K562 (cell line): ENCODE measurements around the gene GCHFR. TPM values are rescaled to one million over a fixed set of nuclear protein-coding genes. Genes with fewer than 3 reads are reported as not detected.

Source experiments
- ATAC-seq: fragments of 200-7000 bp; cut with Tn5 transposase; 3 replicates; pipeline ENCODE4 v1.9.1; 2020; ENCODE audit warnings: moderate library complexity
- BruUV-seq: library from RNA; stranded (reverse); fragments of 400-500 nt; replicated peaks from 2 replicates; lab custom pipeline; 2021; lab: Mats Ljungman, UMichigan
- CTCF ChIA-PET: fragments of 300-600 bp; formaldehyde crosslinking; extraction: SDS; loops from one replicate; lab custom pipeline; 2021; ENCODE audit warnings: low intra/inter-chr PET ratio; lab: Yijun Ruan, JAX
- POLR2A ChIA-PET: fragments of 300-600, 350-650 bp; sonication (Branson Sonifier 250); formaldehyde crosslinking; extraction: SDS; loops from one replicate; lab custom pipeline; 2021; ENCODE audit warnings: antibody characterized with exemption, inconsistent platforms; lab: Yijun Ruan, JAX
- DNase-seq, 4 experiments: peaks; one replicate each; pipeline versions ENCODE4 v3.0.0 to v3.0.0-alpha.2; 2011 to 2018; ENCODE audit warnings: low spot score in 3 of 4, mixed read lengths in 3 of 4; ENCODE audit errors: extremely low read depth in 1 of 4
- FAIRE-seq: peaks from 2 replicates; lab custom pipeline; 2011; peaks lifted over from hg19 to GRCh38; lab: Jason Lieb, UNC
- H2AFZ ChIP-seq: 2 replicates; pipeline ENCODE4 v1.6.0; 2011; ENCODE audit warnings: low read depth, low read length, control low read depth, inconsistent platforms
- H3K27ac ChIP-seq: fragments of 200-600 bp; 3 replicates; pipeline ENCODE4 v1.8.0; 2011; ENCODE audit warnings: low read depth, mild to moderate bottlenecking, control low read depth, inconsistent platforms, low read length, moderate library complexity, mixed read lengths; ENCODE audit errors: extremely low read depth
- H3K27me3 ChIP-seq, 2 experiments: fragments of 300-600 bp in 1 of 2; 2 replicates in 1 of 2; 3 replicates in 1 of 2; pipeline versions ENCODE4 v1.6.0 to v1.8.0; 2011; ENCODE audit warnings: inconsistent platforms in 2 of 2, low read length in 2 of 2, mild to moderate bottlenecking in 1 of 2, mixed read lengths in 1 of 2, moderate library complexity in 1 of 2; ENCODE audit not compliant: control insufficient read depth in 2 of 2, insufficient read depth in 2 of 2
- H3K36me3 ChIP-seq: fragments of 300-600 bp; 3 replicates; pipeline ENCODE4 v1.8.0; 2011; ENCODE audit warnings: mild to moderate bottlenecking, low read length, inconsistent platforms; ENCODE audit not compliant: control insufficient read depth, insufficient read depth
- H3K4me1 ChIP-seq, 2 experiments: fragments of 200-600 bp in 1 of 2; replicated peaks in 1 of 2; 2 replicates in 1 of 2; 3 replicates in 1 of 2; pipeline versions ENCODE4 v1.5.1 to v1.8.0; 2011; ENCODE audit warnings: inconsistent platforms in 2 of 2, low read length in 2 of 2, mild to moderate bottlenecking in 1 of 2, mixed read lengths in 1 of 2, moderate library complexity in 1 of 2; ENCODE audit not compliant: control insufficient read depth in 2 of 2, insufficient read depth in 2 of 2
- H3K4me2 ChIP-seq: 2 replicates; pipeline ENCODE4 v1.6.1; 2011; ENCODE audit warnings: low read length, control low read depth, inconsistent platforms, mixed read lengths; ENCODE audit not compliant: insufficient read depth
- H3K4me3 ChIP-seq: fragments of 200-600 bp; sonication (generic), shearing (Covaris generic); 2 replicates; pipeline ENCODE4 v1.5.1; 2016; ENCODE audit warnings: control low read depth, inconsistent platforms
- H3K79me2 ChIP-seq: fragments of 200-600 bp; 3 replicates; pipeline ENCODE4 v1.8.0; 2011; ENCODE audit warnings: low read length, inconsistent platforms; ENCODE audit not compliant: control insufficient read depth, insufficient read depth
- H3K9ac ChIP-seq, 2 experiments: 2 replicates each; pipeline versions ENCODE4 v1.6.0 to v1.6.1; 2011; ENCODE audit warnings: low read depth in 2 of 2, low read length in 2 of 2, control low read depth in 1 of 2, inconsistent platforms in 1 of 2, mild to moderate bottlenecking in 1 of 2, mixed read lengths in 1 of 2; ENCODE audit not compliant: insufficient read depth in 1 of 2
- H3K9me1 ChIP-seq: one replicate; pipeline ENCODE4 v1.6.0; 2011; ENCODE audit warnings: inconsistent platforms, mild to moderate bottlenecking, low read length, moderate library complexity; ENCODE audit not compliant: control insufficient read depth, insufficient read depth
- H3K9me3 ChIP-seq: replicated peaks from 2 replicates; pipeline ENCODE4 v1.5.1; 2011; ENCODE audit warnings: low read depth, low read length, inconsistent platforms; ENCODE audit not compliant: control insufficient read depth, insufficient read depth
- H4K20me1 ChIP-seq: replicated peaks from 2 replicates; pipeline ENCODE4 v1.6.1; 2011; ENCODE audit warnings: low read length, inconsistent platforms, mixed read lengths; ENCODE audit not compliant: control insufficient read depth, insufficient read depth
- ARHGAP35 ChIP-seq: fragments of 450-650 bp; IDR thresholded peaks from 2 replicates; pipeline ENCODE4 v1.6.1; 2018; ENCODE audit not compliant: partially characterized antibody
- BMI1 ChIP-seq: fragments of 150-350 bp; IDR thresholded peaks from 2 replicates; pipeline ENCODE4 v1.6.1; 2014; ENCODE audit warnings: low read length
- CREM ChIP-seq: IDR thresholded peaks from 2 replicates; pipeline ENCODE4 v1.6.1; 2014; ENCODE audit warnings: antibody characterized with exemption, low read depth
- ELF4 ChIP-seq: fragments of 450-650 bp; formaldehyde crosslinking; IDR thresholded peaks from 2 replicates; pipeline ENCODE4 v1.4.0; 2022; ENCODE audit warnings: missing genetic modification characterization
- MNT ChIP-seq, 2 experiments: fragments of 450-650 bp; conservative IDR thresholded peaks; 2 replicates each; pipeline ENCODE4 v1.6.1; 2017; ENCODE audit warnings: mild to moderate bottlenecking in 2 of 2, moderate library complexity in 2 of 2
- MTA2 ChIP-seq: fragments of 450-650 bp; IDR thresholded peaks from 2 replicates; pipeline ENCODE4 v1.6.1; 2016; ENCODE audit warnings: low read depth
- PCBP1 ChIP-seq: fragments of 200-400 bp; formaldehyde crosslinking; IDR thresholded peaks from 2 replicates; pipeline ENCODE4 v1.6.1; 2018; ENCODE audit warnings: mild to moderate bottlenecking, low read depth, low read length; ENCODE audit not compliant: poor library complexity, severe bottlenecking
- PTBP1 ChIP-seq: fragments of 200-400 bp; formaldehyde crosslinking; IDR thresholded peaks from 2 replicates; pipeline ENCODE4 v1.6.1; 2017; ENCODE audit warnings: low read depth, low read length
- RNF219 ChIP-seq: fragments of 250-450 bp; sonication (Bioruptor Pico); IDR thresholded peaks from 2 replicates; pipeline ENCODE4 v1.5.0; 2022; ENCODE audit warnings: mild to moderate bottlenecking
- SMARCB1 ChIP-seq: IDR thresholded peaks from 2 replicates; pipeline ENCODE4 v1.6.1; 2011; ENCODE audit warnings: improper control_type of control experiment, low read depth; ENCODE audit not compliant: insufficient read length
- SMC3 ChIP-seq: conservative IDR thresholded peaks from 2 replicates; pipeline ENCODE4 v1.6.1; 2011; ENCODE audit warnings: low read depth, low read length, improper control_type of control experiment; ENCODE audit not compliant: insufficient read depth
- SP1 ChIP-seq: sonication (generic); formaldehyde crosslinking; IDR thresholded peaks from 2 replicates; pipeline ENCODE4 v1.8.1; 2022; ENCODE audit warnings: mild to moderate bottlenecking, missing genetic modification reagents
- TAF7 ChIP-seq: fragments of 450-650 bp; IDR thresholded peaks from 2 replicates; pipeline ENCODE4 v1.6.1; 2016; ENCODE audit warnings: missing genetic modification characterization, missing compliant biosample characterization
- TCF15 ChIP-seq: fragments of 250-450 bp; sonication (Bioruptor Pico); IDR thresholded peaks from 2 replicates; pipeline ENCODE4 v1.8.0; 2022; ENCODE audit warnings: moderate library complexity, mild to moderate bottlenecking, inconsistent platforms
- WHSC1 ChIP-seq: IDR thresholded peaks from one replicate; pipeline ENCODE4 v1.6.1; 2012; ENCODE audit warnings: low read length, control low read depth, inconsistent platforms
- XRCC3 ChIP-seq: fragments of 450-650 bp; IDR thresholded peaks from 2 replicates; pipeline ENCODE4 v1.6.1; 2017; ENCODE audit warnings: mild to moderate bottlenecking, moderate library complexity
- ZBTB26 ChIP-seq: fragments of 450-650 bp; formaldehyde crosslinking; IDR thresholded peaks from 2 replicates; pipeline ENCODE4 v1.4.0; 2022; ENCODE audit warnings: missing genetic modification characterization
- ZNF165 ChIP-seq: fragments of 250-450 bp; sonication (Bioruptor Pico); IDR thresholded peaks from 2 replicates; pipeline ENCODE4 v1.4.0; 2020; ENCODE audit warnings: borderline replicate concordance
- ZNF311 ChIP-seq: fragments of 250-450 bp; sonication (Bioruptor Pico); IDR thresholded peaks from 2 replicates; pipeline ENCODE4 v1.4.0; 2020; ENCODE audit warnings: mild to moderate bottlenecking, moderate library complexity
- WGBS: fragments of 100-300 bp; shearing (Covaris generic); methylation state at CpG from one replicate; pipeline ENCODE4 v1.1.6; 2016; ENCODE audit warnings: low coverage, mixed read lengths; ENCODE audit not compliant: insufficient coverage; ENCODE audit errors: missing lambda C conversion rate; 5-methylcytosine and 5-hydroxymethylcytosine counted together
- in situ Hi-C: fragments of 300-500 bp; cut with MboI; formaldehyde crosslinking; loops from 4 replicates; pipeline ENCODE4 v1.15.0; 2018; ENCODE audit warnings: inconsistent platforms, mixed read lengths
- intact Hi-C: fragments of 100-400 bp; cut with micrococcal nuclease; formaldehyde crosslinking; loops from 2 replicates; pipeline ENCODE4 v1.14.2; 2022
- polyA plus RNA-seq, 8 experiments: library from polyadenylated mRNA; depleted of rRNA in 4 of 8; stranded (reverse) in 5 of 8; unstranded in 3 of 8; fragments of >200 nt; fragmentation: Nextera tagmentation in 2 of 8; fragmentation: Illumina TruSeq in 1 of 8; extraction: Ambion mirVana in 2 of 8; extraction: Trizol in 1 of 8; gene quantifications; 2 replicates each; pipeline versions ENCODE4 v1.2.1 to v1.2.3, GENCODE V29; 2011 to 2014; ENCODE audit warnings: inconsistent platforms in 1 of 8, missing spikeins in 1 of 8
- total RNA-seq, 7 experiments: library from RNA; depleted of rRNA in 6 of 7; stranded (reverse); fragments of >200 nt in 6 of 7; fragmentation: Illumina TruSeq in 2 of 7; extraction: Trizol in 2 of 7; gene quantifications; 2 replicates each; pipeline versions ENCODE4 v1.2.1 to v1.2.3, GENCODE V29; 2011 to 2021; ENCODE audit warnings: low replicate concordance in 1 of 7

GCHFR gene
- total and polyA plus RNA-seq, 9 of the 15 experiments (the other 6 are each of a cell fraction or from before 2014, with no cell fraction given), result 8.7 to 83.5 (median 20.8) TPM

- CTCF ChIA-PET, result no interaction called here
- intact Hi-C loops, result loop anchor here (10.0 kb wide), 1 partner anchor 173 kb away; the partner anchor contains the start of gene KNL1
- H3K4me3 ChIP-seq, result no peak overlapping the region
- no peaks in the 10 kb centered on the region for H3K9me3 ChIP-seq
- FAIRE-seq (no peak), ATAC-seq (no peak), DNase-seq (no peak)
- BruUV-seq, result no TSS peak
- peaks cover 21 to 66% of the 10 kb centered on the region in 2 experiments; a peak in 4 of 5 replicates for H3K4me1 ChIP-seq
- no peak overlapping the region for H3K27ac ChIP-seq
- no peaks in the 10 kb centered on the region; the same call in none of the 2 replicates for H4K20me1 ChIP-seq
- in situ Hi-C loops, result no loop called here
- H3K27me3 ChIP-seq, result no peaks in the 10 kb centered on the region
- TF ChIP-seq SMARCB1 (no peak), WHSC1 (no peak), MTA2 (no peak), ARHGAP35 (no peak), PCBP1 (no peak), PTBP1 (no peak), TAF7 (tag) (no peak), ZNF311 (CRISPR knock-in tag) (no peak), CREM (no peak), SMC3 (no peak), MNT (conservative IDR thresholded peaks at IDR 0.05) (no peak), XRCC3 (no peak), ZNF165 (CRISPR knock-in tag) (no peak), ELF4 (CRISPR knock-in tag) (no peak), ZBTB26 (no peak), TCF15 (CRISPR knock-in tag) (no peak), BMI1 (no peak), SP1 (no peak), RNF219 (no peak)
- H3K9me1 ChIP-seq, result no peaks in the 10 kb centered on the region
- no peak overlapping the region for H3K4me2 ChIP-seq
- H3K79me2 ChIP-seq, result no peaks in the 10 kb centered on the region
- POLR2A ChIA-PET, result interaction anchor here (0.6 to 1.4 kb wide), 2 partner anchors 10 to 126 kb away, joined by 5 read pairs; partner anchors contain the start of gene VPS18
- peak overlapping the region in 1 of 2 experiments; percentile 30; a peak in 1 of 4 replicates for H3K9ac ChIP-seq
- no peak overlapping the region for H2AFZ ChIP-seq
- WGBS, result 88% methylated on average over 22 of the region's 29 CpGs
- H3K36me3 ChIP-seq, result peaks cover 19% of the 10 kb centered on the region; the same call in 1 of the 3 replicates
Measured at GRCh38 chr15:40767838-40768500, 4.1 kb downstream of the GCHFR start.
